ENCODE data around the gene PTPRD.

The PTPRD gene

GRCh38 chr9:8694983-8695588 lies 1917.7 kb downstream of the PTPRD start:
- H3K4me3 ChIP-seq (ENCODE audit: low read depth, low read length): no peak overlapping the region
- ChIA-PET CTCF (no interaction called here), POLR2A (no interaction called here)
- TF ChIP-seq, protein P1, sequence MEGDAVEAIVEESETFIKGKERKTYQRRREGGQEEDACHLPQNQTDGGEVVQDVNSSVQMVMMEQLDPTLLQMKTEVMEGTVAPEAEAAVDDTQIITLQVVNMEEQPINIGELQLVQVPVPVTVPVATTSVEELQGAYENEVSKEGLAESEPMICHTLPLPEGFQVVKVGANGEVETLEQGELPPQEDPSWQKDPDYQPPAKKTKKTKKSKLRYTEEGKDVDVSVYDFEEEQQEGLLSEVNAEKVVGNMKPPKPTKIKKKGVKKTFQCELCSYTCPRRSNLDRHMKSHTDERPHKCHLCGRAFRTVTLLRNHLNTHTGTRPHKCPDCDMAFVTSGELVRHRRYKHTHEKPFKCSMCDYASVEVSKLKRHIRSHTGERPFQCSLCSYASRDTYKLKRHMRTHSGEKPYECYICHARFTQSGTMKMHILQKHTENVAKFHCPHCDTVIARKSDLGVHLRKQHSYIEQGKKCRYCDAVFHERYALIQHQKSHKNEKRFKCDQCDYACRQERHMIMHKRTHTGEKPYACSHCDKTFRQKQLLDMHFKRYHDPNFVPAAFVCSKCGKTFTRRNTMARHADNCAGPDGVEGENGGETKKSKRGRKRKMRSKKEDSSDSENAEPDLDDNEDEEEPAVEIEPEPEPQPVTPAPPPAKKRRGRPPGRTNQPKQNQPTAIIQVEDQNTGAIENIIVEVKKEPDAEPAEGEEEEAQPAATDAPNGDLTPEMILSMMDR (IDR thresholded peaks at IDR 0.05; ENCODE audit: insufficient read depth, low read length, missing control alignments): no peak
- no peak for DNase-seq (ENCODE audit: low read depth, low spot score)

DNA sequence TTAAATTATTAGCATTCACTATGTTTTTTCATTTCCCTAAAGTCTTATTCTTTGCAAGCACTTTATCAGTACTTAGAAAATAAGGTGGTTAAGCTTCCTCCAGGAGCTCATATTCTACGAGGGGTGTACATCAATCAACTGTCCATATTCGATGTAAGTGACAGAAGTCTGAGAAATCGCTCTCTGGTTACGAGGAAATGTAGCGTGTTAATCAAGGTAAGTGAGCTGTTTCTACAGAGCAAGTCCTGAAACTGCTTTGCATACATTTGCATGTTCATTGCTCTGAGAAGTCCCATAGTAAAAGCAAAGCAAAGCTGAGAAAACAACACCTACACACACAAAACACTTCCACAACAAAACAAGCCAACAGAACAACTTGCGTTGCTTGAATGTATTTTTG lies 1919.3 kb downstream of the PTPRD start:
- no peak overlapping the region for H3K4me3 ChIP-seq (ENCODE audit: low read depth, low read length)
- CTCF ChIA-PET: no interaction called here
- TF ChIP-seq, protein P1 (IDR thresholded peaks at IDR 0.05; ENCODE audit: insufficient read depth, low read length, missing control alignments): no peak
- POLR2A ChIA-PET: no interaction called here
- no peak for DNase-seq (ENCODE audit: low read depth, low spot score)

GRCh38 chr9:8686516-8686915 lies 1926.3 kb downstream of the PTPRD start:
- CTCF ChIA-PET: no interaction called here
- TF ChIP-seq, protein P1 (IDR thresholded peaks at IDR 0.05; ENCODE audit: insufficient read depth, low read length, missing control alignments): no peak
- H3K4me3 ChIP-seq (ENCODE audit: low read depth, low read length): no peak overlapping the region
- no peak for DNase-seq (ENCODE audit: low read depth, low spot score)
- POLR2A ChIA-PET: no interaction called here

GRCh38 chr9:8685825-8686224 lies 1927.0 kb downstream of the PTPRD start:
- CTCF ChIA-PET: no interaction called here
- POLR2A ChIA-PET: no interaction called here
- DNase-seq (ENCODE audit: low read depth, low spot score): no peak

DNA sequence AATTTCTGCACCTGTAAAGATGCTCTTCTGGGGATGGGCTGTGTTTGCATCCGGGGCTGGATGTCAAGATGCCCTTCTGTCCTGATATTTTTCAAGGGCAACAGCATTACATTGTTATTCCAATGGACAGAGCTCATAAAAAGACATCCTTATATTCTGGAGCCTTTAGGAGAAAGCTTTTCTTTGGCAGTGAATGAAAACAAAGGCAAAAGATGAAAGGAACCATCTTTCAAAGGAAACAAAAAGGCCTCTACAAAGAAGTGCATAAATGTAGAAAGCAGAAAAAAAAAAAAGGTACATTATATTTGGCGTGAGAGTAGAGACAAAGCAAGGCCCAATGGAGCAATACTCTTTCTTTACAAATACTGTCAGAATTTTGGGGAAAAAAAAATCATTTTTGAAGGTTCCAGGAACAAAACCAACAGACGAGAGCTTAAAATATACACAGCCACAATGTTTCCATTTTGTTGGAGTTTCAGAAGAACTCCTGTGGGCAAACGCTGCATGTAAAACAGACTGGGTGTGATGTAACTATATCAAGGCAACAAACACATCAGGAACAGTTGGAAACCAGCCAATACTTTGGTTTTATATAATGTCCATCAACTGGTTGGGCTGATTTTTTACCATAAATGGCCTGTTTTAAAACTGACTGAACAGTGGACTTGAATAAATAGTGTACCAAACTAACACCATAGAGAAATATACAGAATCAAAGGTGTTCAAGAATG lies 1927.7 kb downstream of the PTPRD start:
- no peak for DNase-seq (ENCODE audit: low read depth, low spot score)
- H3K4me3 ChIP-seq (ENCODE audit: low read depth, low read length): no peak overlapping the region
- TF ChIP-seq, protein P1 (IDR thresholded peaks at IDR 0.05; ENCODE audit: insufficient read depth, low read length, missing control alignments): no peak
- POLR2A ChIA-PET: no interaction called here
- CTCF ChIA-PET: no interaction called here

More at GRCh38 chr9:8685825-8686224, 1927.0 kb downstream of the PTPRD start:
- TF ChIP-seq, protein P1 (IDR thresholded peaks at IDR 0.05; ENCODE audit: insufficient read depth, low read length, missing control alignments): no peak
- no peak overlapping the region for H3K4me3 ChIP-seq (ENCODE audit: low read depth, low read length)

DNA sequence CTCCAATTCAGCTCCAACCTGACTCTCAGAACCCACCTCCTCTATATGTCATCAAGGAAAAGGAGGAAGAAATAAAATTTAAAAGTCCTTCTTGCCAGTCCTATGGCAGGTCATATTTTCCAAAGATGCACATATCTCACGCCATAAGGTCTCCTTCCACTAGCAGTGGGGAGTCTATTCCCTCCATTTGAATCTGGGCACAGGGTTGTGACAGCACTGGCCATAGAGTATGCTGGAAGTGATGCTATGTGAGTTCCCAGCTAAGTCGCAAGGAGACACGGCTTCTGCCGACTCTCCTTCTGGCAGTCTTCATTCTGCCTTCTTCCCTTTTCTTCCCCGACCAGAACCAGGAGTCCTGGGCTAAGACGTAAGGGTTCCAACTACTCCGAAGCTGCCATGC lies 1929.3 kb downstream of the PTPRD start:
- CTCF ChIA-PET: no interaction called here
- POLR2A ChIA-PET: no interaction called here
- no peak overlapping the region for H3K4me3 ChIP-seq (ENCODE audit: low read depth, low read length)
- TF ChIP-seq, protein P1 (IDR thresholded peaks at IDR 0.05; ENCODE audit: insufficient read depth, low read length, missing control alignments): no peak
- no peak for DNase-seq (ENCODE audit: low read depth, low spot score)

Measured in AG04449 (cell line).